ENCODE data around the gene SPATS2.

SPATS2 gene

DNA sequence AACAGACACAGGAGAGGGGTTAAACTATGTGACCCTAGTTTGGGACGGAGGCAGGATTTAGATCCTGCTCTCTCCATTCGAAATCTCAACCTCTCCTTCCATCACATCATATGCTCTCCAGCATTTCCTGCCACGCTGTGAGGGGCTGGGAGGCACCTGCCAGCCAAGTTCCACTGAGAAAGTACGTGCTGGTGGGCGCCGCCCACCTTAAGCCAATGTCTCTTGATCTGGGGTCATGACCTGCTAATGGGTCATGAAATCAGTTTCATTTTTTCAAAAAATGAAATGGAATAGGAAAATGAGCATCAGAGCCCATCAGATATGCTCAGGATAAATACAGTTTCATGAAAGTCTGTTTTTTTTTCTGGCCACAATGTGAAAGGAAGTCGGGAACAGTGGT, 193.4 kb downstream of the SPATS2 start:
- DNase-seq, result no peak

GRCh38 chr12:49562233-49562632, 195.0 kb downstream of the SPATS2 start:
- no peak for DNase-seq

DNA sequence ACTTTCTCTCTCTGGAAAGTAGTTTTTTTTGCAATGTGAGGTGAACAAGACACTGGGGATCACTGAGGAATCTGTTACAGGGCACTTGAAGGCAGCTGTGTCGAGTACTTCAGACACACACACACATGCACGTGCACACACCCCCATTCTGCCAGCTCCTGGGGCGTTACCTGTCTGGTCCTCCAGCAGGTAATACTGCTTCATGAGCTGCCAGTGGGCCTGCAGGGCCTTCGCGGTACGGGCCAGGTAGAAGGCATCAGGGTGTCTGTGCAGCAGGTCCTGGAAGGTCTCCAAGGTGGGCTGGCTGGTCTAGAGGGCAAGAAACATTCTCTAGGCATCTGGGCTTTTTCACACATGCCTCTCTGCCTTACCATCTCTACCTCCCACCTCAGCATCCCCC, 195.6 kb downstream of the SPATS2 start:
- DNase-seq, result no peak

DNA sequence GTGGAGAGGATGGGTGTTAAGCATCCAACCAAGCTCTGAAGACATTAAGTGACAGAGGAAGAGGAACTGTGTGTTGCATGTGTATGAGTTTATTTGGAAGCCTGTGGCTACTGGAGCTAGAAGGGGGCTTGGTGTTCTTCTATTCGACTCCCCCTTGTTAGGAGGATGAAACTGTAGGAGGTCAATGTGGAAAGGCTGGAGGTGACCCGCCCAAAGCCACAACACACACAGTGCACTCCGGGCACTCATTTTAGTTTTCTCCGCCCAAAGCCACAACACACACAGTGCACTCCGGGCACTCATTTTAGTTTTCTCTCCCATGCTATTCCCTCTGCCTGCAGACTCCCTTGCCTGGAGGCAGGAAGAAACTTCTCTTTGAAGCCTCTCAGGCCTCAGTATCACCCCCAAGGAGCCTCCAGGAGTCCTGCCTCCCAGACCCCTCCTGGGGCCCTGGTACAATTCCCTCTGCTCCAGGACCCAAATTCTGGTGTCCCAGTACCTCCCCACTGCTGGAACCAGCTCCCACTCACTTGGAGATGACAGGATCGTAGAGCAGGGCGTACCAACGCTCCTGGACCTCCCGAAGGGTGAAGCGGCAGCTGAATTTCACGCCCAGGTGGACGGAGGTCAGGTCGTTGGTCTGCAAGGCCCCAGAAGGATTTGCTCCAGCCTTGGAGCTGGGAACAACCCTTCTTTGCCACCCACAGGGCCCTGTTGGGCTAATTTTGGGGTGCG, 196.9 kb downstream of the SPATS2 start:
- no peak for DNase-seq

DNA sequence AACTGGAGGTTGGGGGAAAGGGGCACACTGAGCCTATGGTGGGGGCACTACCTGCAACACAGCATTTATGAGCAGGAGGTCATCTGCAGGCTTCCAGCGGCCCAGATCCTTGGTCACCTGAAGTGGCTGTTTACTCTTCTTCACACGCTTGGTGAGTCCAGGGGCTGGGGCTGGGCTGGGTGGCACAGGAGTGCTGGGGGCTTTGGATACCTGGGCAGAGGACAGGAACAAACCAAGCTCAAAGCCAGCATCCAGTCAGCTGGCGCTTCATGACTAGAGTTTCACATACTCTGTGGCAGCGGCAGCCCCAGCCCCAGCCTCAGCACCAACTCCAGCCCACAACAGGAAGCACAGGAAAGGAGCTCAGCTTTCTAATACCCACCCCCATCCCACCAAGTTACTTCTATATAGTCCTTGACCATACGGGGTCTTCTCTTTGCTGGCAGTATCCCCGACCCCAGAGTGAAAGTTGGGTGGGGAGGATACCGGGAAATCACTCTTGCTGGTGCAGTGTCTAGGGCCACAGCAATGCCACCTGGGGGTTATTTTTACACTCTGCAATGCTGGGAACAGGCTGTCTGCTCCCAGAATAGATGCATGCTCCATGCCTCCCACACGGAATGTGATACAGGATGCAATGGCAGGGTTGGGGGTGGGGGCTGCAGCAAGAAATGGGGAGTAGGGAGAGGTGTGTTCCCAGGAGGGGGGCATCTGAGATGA, 197.6 kb downstream of the SPATS2 start:
- no peak for DNase-seq

- DNase-seq, result no peak
Observed at GRCh38 chr12:49565406-49566265, 198.4 kb downstream of the SPATS2 start.

DNA sequence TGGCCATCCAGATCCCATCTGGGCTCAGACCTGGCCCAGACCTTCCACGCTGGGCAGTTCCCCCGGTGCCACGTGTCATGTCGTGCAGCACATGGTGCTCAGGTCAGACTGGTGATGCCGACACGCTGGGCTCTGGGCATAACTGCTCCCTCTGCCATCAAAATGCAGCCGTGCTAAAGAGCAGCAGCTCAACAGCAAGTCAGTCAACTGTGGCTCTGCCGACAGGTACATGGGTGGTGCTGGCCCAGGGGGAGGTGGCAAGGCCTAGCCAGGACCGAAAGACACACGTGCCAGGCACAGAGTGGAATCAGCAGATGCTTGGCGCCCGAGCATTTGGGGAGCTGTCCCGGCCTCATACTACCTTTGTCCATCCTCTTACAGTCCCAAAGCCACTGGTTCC, 199.1 kb downstream of the SPATS2 start:
- no peak for DNase-seq

GRCh38 chr12:49567302-49567610, 200.0 kb downstream of the SPATS2 start:
- DNase-seq, result no peak

DNA sequence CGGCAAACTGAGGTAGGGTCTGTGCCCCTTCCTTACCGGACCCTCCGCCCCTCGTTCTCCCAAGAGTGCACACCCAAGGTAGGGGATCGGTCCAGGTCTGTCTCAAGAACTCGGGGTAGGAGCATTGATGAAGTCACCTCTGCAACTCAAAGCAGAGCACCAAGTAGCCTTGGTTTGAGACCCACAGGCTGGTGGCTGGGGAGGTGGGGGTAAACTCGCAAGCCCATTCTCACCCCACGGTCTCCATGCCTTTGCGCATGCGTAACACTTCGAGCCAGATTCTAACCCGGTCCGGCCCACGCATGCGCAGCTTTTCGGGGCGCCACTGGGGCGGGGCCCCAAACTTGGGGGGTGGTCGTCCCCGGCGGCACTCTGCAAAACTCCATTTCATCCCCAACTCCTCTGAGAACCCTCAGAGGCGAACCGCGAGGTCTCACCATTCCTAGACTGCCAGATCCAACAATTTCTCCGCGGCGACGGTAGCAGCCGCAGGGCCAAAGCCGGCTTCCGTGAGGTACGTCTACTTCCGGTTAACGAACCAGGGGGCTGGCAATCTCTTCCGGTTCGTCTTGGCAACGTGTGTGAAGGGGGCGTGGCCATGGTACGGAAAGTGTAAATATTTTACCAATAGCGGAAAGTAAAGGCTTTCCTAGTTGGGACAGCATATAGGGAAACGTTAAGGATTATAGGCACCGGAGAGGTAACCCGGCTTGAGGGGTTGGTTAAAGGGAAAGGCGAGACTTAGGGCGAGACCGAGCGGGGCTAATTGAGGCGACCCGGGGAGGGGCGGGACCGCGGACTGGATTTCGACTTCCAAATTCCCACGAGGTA, 200.6 kb downstream of the SPATS2 start, which contains the start of gene MCRS1:
Gene MCRS1, minus strand, starts transcription at position 532 of the 831 bp plus-strand sequence. CDS start 1,411 bp downstream, outside the sequence.
- DNase-seq, result peak; percentile 54

- no peak for DNase-seq
Observed at GRCh38 chr12:49568442-49569162, 201.3 kb downstream of the SPATS2 start.

All from SIG-M5 (cell line).